Mononuclear cell (primary cell): ENCODE measurements around the gene TBC1D10A. TPM values are rescaled to one million over a fixed set of nuclear protein-coding genes. Genes with fewer than 3 reads are reported as not detected.

ENCODE experiments used
- H3K27me3 ChIP-seq: 2 replicates; pipeline ENCODE4 v1.6.0; 2011; ENCODE audit warnings: low read length, control low read depth; ENCODE audit not compliant: insufficient read depth
- H3K4me1 ChIP-seq: 2 replicates; pipeline ENCODE4 v1.5.1; 2011; ENCODE audit warnings: mild to moderate bottlenecking, low read length, control low read depth; ENCODE audit not compliant: insufficient read depth
- H3K4me3 ChIP-seq: 2 replicates; pipeline ENCODE4 v1.5.1; 2011; ENCODE audit warnings: mild to moderate bottlenecking, low read length, moderate library complexity
- H3K9me3 ChIP-seq: 2 replicates; pipeline ENCODE4 v1.5.1; 2011; ENCODE audit warnings: low read depth, mild to moderate bottlenecking, control low read depth, low read length
- total RNA-seq: library from RNA; depleted of rRNA; stranded (reverse); fragments of >200 nt; gene quantifications from one replicate; pipeline ENCODE4 v1.2.3, GENCODE V29; 2012

The TBC1D10A gene
- total RNA-seq, 1 donor, result 36.0 TPM

DNA sequence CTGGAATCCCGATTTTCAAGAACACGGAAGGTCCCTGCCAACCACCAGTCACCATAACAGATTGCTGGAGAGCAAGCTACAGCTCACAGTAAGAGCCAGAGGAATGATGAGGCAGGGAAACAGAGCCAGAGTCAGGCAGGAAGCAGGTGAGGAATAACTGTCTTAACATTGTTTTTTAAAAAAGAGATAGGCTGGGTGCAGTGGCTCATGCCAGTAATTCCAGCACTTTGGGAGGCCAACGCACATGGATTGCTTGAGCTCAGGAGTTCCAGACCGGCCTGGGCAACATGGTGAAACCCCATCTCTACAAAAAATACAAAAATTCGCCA, 24.0 kb downstream of the TBC1D10A start:
- Histone ChIP-seq H3K4me1 (peaks cover 85% of the 10 kb centered on the region), H3K27me3 (no peaks in the 10 kb centered on the region), H3K4me3 (no peak overlapping the region), H3K9me3 (no peaks in the 10 kb centered on the region)

DNA sequence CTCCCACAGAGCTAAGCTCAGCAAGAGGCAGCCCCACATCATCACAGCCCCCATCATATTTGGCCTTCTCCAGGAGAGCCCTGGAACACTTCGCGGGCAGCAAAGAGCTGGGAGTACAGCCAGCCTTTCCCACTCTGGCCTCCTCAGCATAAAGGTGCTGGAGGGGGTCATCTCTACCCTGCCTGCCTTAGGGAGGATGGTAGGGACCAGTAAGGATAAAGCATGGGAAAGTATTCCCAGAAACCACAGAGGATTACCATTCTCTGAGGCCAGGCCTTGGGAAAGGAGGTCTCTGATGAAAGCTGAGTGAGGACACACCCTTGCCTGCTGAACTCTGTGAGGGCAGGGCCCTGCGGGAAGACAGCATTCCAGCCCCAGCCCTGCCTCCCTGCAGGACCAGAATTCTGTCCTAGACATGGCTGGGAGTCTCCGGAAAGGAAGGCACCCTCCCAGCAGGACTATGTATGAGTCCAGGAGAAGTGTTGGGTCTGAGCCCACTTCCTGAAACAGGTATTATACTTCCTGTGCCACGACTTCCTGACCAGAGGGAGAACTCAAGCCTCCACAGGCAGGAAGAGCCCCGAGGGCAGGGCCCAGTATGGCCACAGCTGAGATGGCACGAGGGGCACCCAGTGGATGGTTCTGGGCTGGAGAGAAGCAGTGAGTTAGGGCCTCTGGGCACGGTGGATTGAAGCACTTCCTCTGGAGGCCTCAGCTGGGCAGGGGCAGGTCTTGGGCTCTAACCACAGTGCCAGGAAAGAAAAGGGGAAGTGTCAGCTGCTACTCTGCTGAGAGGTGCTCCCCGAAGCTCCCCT, 24.5 kb downstream of the TBC1D10A start:
- H3K9me3 ChIP-seq, result no peaks in the 10 kb centered on the region
- H3K4me3 ChIP-seq, result no peak overlapping the region
- peaks cover 85% of the 10 kb centered on the region for H3K4me1 ChIP-seq
- H3K27me3 ChIP-seq, result no peaks in the 10 kb centered on the region

DNA sequence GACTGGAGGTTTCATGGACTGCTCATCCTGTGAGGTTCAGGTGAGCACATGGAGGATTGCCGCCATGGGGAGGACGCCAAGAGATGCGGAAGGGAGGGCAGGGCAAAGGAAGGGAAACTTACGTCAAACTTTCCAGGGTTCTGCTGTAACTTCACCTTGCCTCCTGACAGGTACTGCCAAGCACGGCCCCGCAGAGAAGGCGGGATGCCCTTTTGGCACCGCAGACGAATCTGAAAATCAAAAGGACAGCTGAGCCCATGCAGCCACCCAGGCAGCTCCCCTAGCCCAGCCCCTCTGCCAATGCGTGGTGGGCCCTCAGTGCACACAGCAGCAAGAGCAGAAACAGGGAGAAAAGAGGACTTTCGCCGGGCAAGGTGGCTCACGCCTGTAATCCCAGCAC, 27.4 kb downstream of the TBC1D10A start:
- Histone ChIP-seq H3K4me3 (no peak overlapping the region), H3K9me3 (no peaks in the 10 kb centered on the region), H3K4me1 (peaks cover 69% of the 10 kb centered on the region), H3K27me3 (no peaks in the 10 kb centered on the region)

- Histone ChIP-seq H3K4me1 (peaks cover 57% of the 10 kb centered on the region), H3K27me3 (no peaks in the 10 kb centered on the region), H3K4me3 (no peak overlapping the region), H3K9me3 (no peaks in the 10 kb centered on the region)
These were observed 28.6 kb downstream of the TBC1D10A start for GRCh38 chr22:30297991-30298701.

DNA sequence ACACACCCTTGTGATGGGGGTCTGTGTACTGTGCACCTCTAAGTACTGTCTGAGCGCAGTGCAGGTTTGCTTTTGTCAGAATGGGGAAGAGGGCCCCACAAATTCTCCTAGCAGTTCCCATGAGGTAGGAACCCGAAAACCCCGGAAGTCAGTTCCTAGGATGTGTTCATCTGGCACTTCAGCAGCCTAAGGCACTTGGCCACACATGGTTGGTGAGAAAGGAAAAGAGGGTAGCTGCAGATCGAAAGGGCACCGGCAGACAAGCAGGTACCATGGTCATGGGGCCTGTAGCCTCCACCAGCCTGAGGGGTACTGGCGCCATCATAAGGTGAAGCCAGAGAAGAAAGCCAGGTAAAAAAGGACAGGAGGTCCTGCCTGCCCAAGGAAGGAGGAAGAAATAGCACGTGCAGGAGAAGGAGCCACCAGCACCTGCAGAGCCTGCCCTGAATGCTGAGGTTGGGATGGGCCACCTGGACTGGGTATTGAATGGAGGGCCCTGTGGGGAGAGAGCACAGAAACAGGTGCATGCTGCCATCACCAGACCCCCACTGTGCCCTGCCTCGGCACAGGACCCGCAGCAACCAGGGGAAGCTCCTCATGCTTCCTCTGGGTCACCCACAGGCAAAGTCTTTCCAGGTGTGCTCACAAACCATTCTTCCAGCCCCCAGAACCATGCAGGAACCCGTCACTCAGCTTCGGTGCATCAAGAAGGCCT, 29.3 kb downstream of the TBC1D10A start:
- peaks cover 50% of the 10 kb centered on the region for H3K4me1 ChIP-seq
- H3K27me3 ChIP-seq, result no peaks in the 10 kb centered on the region
- H3K4me3 ChIP-seq, result no peak overlapping the region
- no peaks in the 10 kb centered on the region for H3K9me3 ChIP-seq

DNA sequence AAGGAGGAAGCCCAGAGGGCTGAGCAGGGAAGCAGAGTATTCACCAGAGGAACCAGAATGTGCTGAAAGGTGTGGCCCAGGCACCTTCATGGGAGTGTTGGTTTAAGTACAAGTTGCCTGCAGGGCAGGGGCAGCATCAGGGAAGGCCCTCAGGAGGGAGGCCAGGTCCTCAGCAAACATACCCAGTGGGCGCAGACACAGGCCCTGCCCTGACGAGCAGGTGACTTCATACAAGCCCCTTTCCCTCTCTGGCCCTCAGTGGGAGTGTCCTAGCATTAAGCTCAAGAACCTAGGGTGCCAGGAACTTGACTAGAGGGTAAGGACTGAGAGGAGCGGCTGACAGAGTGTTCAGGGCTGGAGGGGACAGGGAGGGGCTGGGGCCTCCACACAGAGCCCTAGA, 29.9 kb downstream of the TBC1D10A start:
- H3K4me1 ChIP-seq, result peaks cover 44% of the 10 kb centered on the region
- no peak overlapping the region for H3K4me3 ChIP-seq
- no peaks in the 10 kb centered on the region for H3K9me3 ChIP-seq
- no peaks in the 10 kb centered on the region for H3K27me3 ChIP-seq

- H3K27me3 ChIP-seq, result no peaks in the 10 kb centered on the region
- no peaks in the 10 kb centered on the region for H3K9me3 ChIP-seq
- H3K4me1 ChIP-seq, result peaks cover 39% of the 10 kb centered on the region
- no peak overlapping the region for H3K4me3 ChIP-seq
These were observed 30.4 kb downstream of the TBC1D10A start for GRCh38 chr22:30296324-30296723.

DNA sequence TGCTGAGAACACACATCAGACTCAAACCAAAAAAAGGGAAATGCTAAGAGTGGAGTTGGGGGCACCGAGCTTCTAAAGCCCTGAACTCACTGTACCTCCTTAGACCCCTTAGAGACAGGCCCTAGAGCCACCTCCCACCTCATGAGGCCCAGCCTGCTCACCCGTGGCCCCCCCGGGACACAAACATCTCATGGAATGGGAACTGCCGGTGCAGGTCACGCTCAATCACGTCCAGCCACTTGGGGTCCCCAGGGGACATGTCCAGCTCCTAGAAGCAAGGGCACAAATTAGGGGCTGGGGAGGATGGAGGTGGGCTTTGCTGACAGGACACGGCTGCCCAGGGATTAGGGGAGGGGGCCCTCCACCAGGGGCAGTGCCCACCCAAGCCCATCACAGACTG, 31.2 kb downstream of the TBC1D10A start:
- H3K4me1 ChIP-seq, result peaks cover 36% of the 10 kb centered on the region
- H3K4me3 ChIP-seq, result no peak overlapping the region
- no peaks in the 10 kb centered on the region for H3K9me3 ChIP-seq
- H3K27me3 ChIP-seq, result no peaks in the 10 kb centered on the region

- Histone ChIP-seq H3K27me3 (no peaks in the 10 kb centered on the region), H3K4me1 (peaks cover 39% of the 10 kb centered on the region), H3K4me3 (no peak overlapping the region), H3K9me3 (no peaks in the 10 kb centered on the region)
These were observed 31.9 kb downstream of the TBC1D10A start for GRCh38 chr22:30294830-30295229.

GRCh38 chr22:30294066-30294465, 32.7 kb downstream of the TBC1D10A start:
- Histone ChIP-seq H3K4me1 (peaks cover 41% of the 10 kb centered on the region), H3K4me3 (no peak overlapping the region), H3K27me3 (no peaks in the 10 kb centered on the region), H3K9me3 (no peaks in the 10 kb centered on the region)

GRCh38 chr22:30293026-30293425, 33.7 kb downstream of the TBC1D10A start:
- H3K27me3 ChIP-seq, result no peaks in the 10 kb centered on the region
- no peak overlapping the region for H3K4me3 ChIP-seq
- peaks cover 44% of the 10 kb centered on the region for H3K4me1 ChIP-seq
- no peaks in the 10 kb centered on the region for H3K9me3 ChIP-seq

DNA sequence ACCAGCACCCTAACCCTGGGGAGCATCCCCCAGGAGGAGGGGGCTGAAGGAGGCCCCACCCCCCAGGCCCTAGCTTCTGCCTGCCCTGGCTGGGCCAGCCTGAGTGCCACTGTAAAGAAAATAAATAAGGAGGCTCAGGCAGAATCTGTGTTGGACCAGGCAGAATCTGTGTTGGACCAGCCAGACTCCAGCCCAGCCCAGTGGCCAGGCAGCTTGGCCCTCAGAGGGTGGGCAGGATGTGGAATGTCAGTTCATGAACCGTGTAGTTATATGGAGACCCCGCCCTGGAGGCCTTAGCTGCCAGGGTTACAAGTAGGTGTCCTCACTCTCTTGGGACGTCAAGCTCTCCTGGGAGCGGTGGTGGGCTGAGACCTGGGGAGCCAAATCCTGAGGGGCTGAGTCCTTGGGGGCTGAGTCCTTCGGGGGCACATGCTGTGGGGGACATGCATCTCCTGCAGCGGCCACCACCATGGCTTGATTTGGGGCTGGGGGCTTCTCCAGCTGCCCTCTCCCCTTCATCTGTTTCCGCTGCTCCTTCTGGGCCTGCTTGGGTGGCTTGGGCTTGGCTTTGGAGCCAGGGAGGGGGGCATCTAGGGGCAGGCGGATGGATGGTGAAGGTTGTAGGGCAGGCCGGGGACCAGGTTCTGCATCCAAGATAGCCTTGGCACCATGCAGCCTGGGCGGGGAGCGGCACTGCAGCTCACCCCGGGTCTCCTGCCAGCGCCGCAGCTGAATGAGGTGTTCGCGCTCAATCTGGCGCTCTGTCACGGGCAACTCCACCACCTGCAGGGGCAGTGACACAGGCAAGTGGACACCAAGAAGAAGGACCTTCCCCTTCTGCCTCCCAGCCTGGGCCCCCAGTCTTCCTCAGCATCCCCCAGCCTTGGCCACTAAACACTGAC, 34.4 kb downstream of the TBC1D10A start:
- no peak overlapping the region for H3K4me3 ChIP-seq
- peaks cover 44% of the 10 kb centered on the region for H3K4me1 ChIP-seq
- no peaks in the 10 kb centered on the region for H3K27me3 ChIP-seq
- no peaks in the 10 kb centered on the region for H3K9me3 ChIP-seq

DNA sequence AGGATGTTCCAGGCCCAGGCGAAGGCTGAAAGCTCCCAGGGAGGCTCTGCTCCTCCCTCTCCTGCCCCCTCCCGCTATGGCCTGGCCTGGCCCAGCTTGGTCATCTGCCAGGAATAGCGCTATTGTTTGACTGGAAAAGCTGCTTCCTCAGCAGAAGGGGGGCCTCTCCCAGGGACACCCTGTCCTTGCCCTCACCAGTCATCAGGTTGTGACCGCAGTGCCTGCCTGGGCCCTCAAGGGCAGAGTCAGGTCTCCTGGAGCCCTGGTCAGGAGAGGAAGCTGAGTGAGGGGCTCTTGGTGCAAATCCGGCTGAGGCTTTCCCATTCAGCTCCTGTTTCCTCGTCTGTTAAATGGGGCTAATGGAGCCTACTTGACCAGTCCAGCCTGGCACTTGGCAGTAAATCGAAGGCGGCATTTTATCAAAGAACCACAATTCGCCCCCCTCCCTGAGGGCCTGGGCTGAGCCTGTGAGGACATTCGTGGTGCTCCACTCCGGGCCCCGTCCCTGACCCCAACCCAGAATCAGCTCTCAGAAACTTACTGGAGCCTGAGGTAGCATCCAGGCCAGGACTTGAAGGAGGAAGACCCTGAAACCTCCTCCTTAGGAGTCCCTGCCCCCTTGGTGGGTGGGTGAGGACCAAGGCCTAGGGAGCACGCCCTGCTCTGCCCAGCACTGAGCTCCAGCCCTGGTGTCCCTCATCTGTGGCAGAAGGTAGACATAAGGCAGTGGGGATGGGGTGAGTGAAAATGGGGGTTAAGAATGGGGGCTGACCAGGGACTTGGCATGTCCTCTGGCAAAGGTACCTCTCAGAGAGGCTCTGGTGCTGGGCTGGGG, 35.5 kb downstream of the TBC1D10A start:
- H3K27me3 ChIP-seq, result no peaks in the 10 kb centered on the region
- no peak overlapping the region for H3K4me3 ChIP-seq
- peaks cover 39% of the 10 kb centered on the region for H3K4me1 ChIP-seq
- no peaks in the 10 kb centered on the region for H3K9me3 ChIP-seq
